A549 (cell line): ENCODE data around the gene MAP2K1. TPM values are rescaled to one million over a fixed set of nuclear protein-coding genes. Genes with fewer than 3 reads are reported as not detected.

ENCODE experiments used
- BHLHE40 ChIP-seq: IDR thresholded peaks from 2 replicates; pipeline ENCODE4 v1.6.1; 2012; ENCODE audit warnings: low read depth, low read length, inconsistent platforms
- CBX2 ChIP-seq: fragments of 200-600 bp; sonication (generic); IDR thresholded peaks from 2 replicates; pipeline ENCODE4 v1.6.1; 2016; ENCODE audit warnings: low read depth, mild to moderate bottlenecking, borderline replicate concordance
- CTCF ChIP-seq: fragments of >200 bp; sonication (Bioruptor Twin); formaldehyde crosslinking; IDR thresholded peaks from 3 replicates; pipeline ENCODE4 v1.5.1; 2016
- EP300 ChIP-seq, 2 experiments: fragments of >200 bp; sonication (Bioruptor Twin); formaldehyde crosslinking; IDR thresholded peaks; 2 replicates in 1 of 2; 3 replicates in 1 of 2; pipeline ENCODE4 v1.6.1; 2016 to 2017
- ESRRA ChIP-seq: fragments of 150-350 bp; IDR thresholded peaks from 2 replicates; pipeline ENCODE4 v1.6.1; 2014; ENCODE audit warnings: mild to moderate bottlenecking, low read length, borderline replicate concordance
- FOSB ChIP-seq: fragments of 250-450 bp; sonication (Bioruptor Pico); IDR thresholded peaks from 2 replicates; pipeline ENCODE4 v1.5.0; 2020; ENCODE audit warnings: mild to moderate bottlenecking, moderate library complexity
- FOSL2 ChIP-seq, 2 experiments: fragments of 450-650 bp in 1 of 2; fragments of >200 bp in 1 of 2; sonication (Bioruptor Twin) in 1 of 2; formaldehyde crosslinking; IDR thresholded peaks; 2 replicates each; pipeline versions ENCODE4 v1.5.0 to v1.6.1; 2016 to 2020; ENCODE audit warnings: mild to moderate bottlenecking in 1 of 2, moderate library complexity in 1 of 2
- FOXS1 ChIP-seq: fragments of 250-450 bp; sonication (Bioruptor Pico); IDR thresholded peaks from 2 replicates; pipeline ENCODE4 v1.5.0; 2020; ENCODE audit warnings: mild to moderate bottlenecking, moderate library complexity
- HEYL ChIP-seq: fragments of 250-450 bp; sonication (Bioruptor Pico); IDR thresholded peaks from 2 replicates; pipeline ENCODE4 v1.8.0; 2021; ENCODE audit warnings: mild to moderate bottlenecking, moderate library complexity
- HOXA7 ChIP-seq: fragments of 250-450 bp; sonication (Bioruptor Pico); IDR thresholded peaks from 2 replicates; pipeline ENCODE4 v1.5.0; 2020; ENCODE audit warnings: mild to moderate bottlenecking, moderate library complexity
- MAX ChIP-seq: IDR thresholded peaks from 2 replicates; pipeline ENCODE4 v1.6.1; 2012
- MYC ChIP-seq: IDR thresholded peaks from 2 replicates; pipeline ENCODE4 v1.6.1; 2012; ENCODE audit warnings: mild to moderate bottlenecking, inconsistent platforms, low read length, improper control_type of control experiment, borderline replicate concordance
- PBX3 ChIP-seq: IDR thresholded peaks from 2 replicates; pipeline ENCODE4 v1.6.1; 2012
- PHF8 ChIP-seq: fragments of 200-600 bp; sonication (generic); IDR thresholded peaks from 2 replicates; pipeline ENCODE4 v1.6.1; 2016; ENCODE audit warnings: low read depth, mild to moderate bottlenecking, antibody characterized with exemption, moderate library complexity, borderline replicate concordance
- POLR2AphosphoS2 ChIP-seq: conservative IDR thresholded peaks from 2 replicates; pipeline ENCODE4 v1.6.1; 2012; ENCODE audit warnings: low read length, improper control_type of control experiment, inconsistent platforms
- REST ChIP-seq: fragments of 200-600 bp; sonication (generic); IDR thresholded peaks from 2 replicates; pipeline ENCODE4 v1.6.1; 2016; ENCODE audit warnings: antibody characterized with exemption, mild to moderate bottlenecking, moderate library complexity
- RNF2 ChIP-seq: fragments of 200-600 bp; sonication (generic); IDR thresholded peaks from 2 replicates; pipeline ENCODE4 v1.6.1; 2016; ENCODE audit warnings: low read depth, mild to moderate bottlenecking, antibody characterized with exemption, moderate library complexity, borderline replicate concordance
- SMC3 ChIP-seq: fragments of >200 bp; sonication (Bioruptor Twin); formaldehyde crosslinking; IDR thresholded peaks from 3 replicates; pipeline ENCODE4 v1.6.1; 2018; ENCODE audit warnings: inconsistent platforms
- SREBF2 ChIP-seq: fragments of 450-650 bp; IDR thresholded peaks from 2 replicates; pipeline ENCODE4 v1.6.1; 2014; ENCODE audit warnings: mild to moderate bottlenecking, moderate library complexity
- ZSCAN20 ChIP-seq: fragments of 250-450 bp; sonication (Bioruptor Pico); IDR thresholded peaks from 2 replicates; pipeline ENCODE4 v1.8.0; 2022; ENCODE audit warnings: mild to moderate bottlenecking, moderate library complexity
- polyA plus RNA-seq, 4 experiments: library from polyadenylated mRNA; depleted of rRNA in 3 of 4; stranded (reverse); fragments of >200 nt; fragmentation: RNase III in 1 of 4; extraction: RNeasy Plus Mini Kit Qiagen cat#74134 plus additional on column Dnase treatment in 1 of 4; gene quantifications; 2 replicates in 3 of 4; 3 replicates in 1 of 4; pipeline ENCODE4 v1.2.3, GENCODE V29; 2011 to 2017
- TF ChIP-seq, protein P1 (sequence below): fragments of 250-450 bp; sonication (Bioruptor Pico); IDR thresholded peaks from 2 replicates; pipeline ENCODE4 v1.5.0; 2020; ENCODE audit warnings: low read depth, mild to moderate bottlenecking, moderate library complexity

The MAP2K1 gene
- polyA plus RNA-seq, 2 of the 4 experiments (the other 2 are of a cell fraction) = 30.3 to 41.9 TPM

GRCh38 chr15:66497502-66498455 is 111.1 kb downstream of the MAP2K1 start, which contains the start of gene SNAPC5 (continued):
- TF ChIP-seq ESRRA = peak; percentile 82
- TF ChIP-seq FOSB (CRISPR knock-in tag) = peak; percentile 98
- peak; percentile 100 for TF ChIP-seq CTCF
- no peak for TF ChIP-seq MYC
- no peak for TF ChIP-seq ZSCAN20
- TF ChIP-seq HEYL (CRISPR knock-in tag) = no peak
- TF ChIP-seq FOSL2 (IDR thresholded peaks at IDR 0.05) = no peak
- TF ChIP-seq FOSL2 (CRISPR knock-in tag; IDR thresholded peaks at IDR 0.05) = peak; percentile 82
- TF ChIP-seq CBX2 = no peak
- no peak for TF ChIP-seq BHLHE40
- no peak for TF ChIP-seq SREBF2
- TF ChIP-seq EP300 (IDR thresholded peaks at IDR 0.05) = no peak
- TF ChIP-seq PBX3 = peak; percentile 91
- TF ChIP-seq PHF8 = peak; percentile 74; the same call in 1 of the 2 replicates
- TF ChIP-seq FOXS1 (CRISPR knock-in tag) = no peak; the same call in 1 of the 2 replicates
- TF ChIP-seq HOXA7 (CRISPR knock-in tag) = peak; percentile 98
- TF ChIP-seq MAX = peak; percentile 84
- TF ChIP-seq SMC3 = peak; percentile 71
- peak; percentile 100 for TF ChIP-seq POLR2AphosphoS2
- peak; percentile 38; the same call in 1 of the 2 replicates for TF ChIP-seq REST
- TF ChIP-seq, protein P1, sequence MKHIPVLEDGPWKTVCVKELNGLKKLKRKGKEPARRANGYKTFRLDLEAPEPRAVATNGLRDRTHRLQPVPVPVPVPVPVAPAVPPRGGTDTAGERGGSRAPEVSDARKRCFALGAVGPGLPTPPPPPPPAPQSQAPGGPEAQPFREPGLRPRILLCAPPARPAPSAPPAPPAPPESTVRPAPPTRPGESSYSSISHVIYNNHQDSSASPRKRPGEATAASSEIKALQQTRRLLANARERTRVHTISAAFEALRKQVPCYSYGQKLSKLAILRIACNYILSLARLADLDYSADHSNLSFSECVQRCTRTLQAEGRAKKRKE (CRISPR knock-in tag) = peak; percentile 69
- TF ChIP-seq RNF2 = no peak
- TF ChIP-seq, all 56 proteins: peak for 32
